Measurements from ENCODE around the gene SPAAR.
A peak's percentile ranks its signal among the peaks of the same experiment; 100 is the strongest.
"Not testable (repeated sequence)": the region's sequence is repeated elsewhere in the genome, so short reads cannot be mapped to it uniquely, and the experiment has no call there.

Gene SPAAR

DNA sequence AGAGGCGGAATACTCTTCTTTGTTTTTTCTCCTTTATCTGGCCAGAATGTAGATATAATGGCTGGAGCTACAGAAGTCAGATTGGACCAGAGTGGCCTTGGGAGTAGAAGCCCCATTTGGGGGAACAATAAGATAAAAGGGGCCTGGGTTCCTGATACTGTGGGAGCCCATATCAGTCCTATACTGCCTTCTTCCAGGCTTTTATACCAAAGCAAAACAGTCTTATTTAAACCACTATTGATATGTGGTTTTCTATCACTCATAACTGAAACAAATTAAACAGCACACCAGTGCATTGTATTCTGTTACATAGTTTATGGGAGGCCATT is 14.3 kb downstream of the SPAAR start:
- DNase-seq (ENCODE audit: low spot score), result no peak

DNA sequence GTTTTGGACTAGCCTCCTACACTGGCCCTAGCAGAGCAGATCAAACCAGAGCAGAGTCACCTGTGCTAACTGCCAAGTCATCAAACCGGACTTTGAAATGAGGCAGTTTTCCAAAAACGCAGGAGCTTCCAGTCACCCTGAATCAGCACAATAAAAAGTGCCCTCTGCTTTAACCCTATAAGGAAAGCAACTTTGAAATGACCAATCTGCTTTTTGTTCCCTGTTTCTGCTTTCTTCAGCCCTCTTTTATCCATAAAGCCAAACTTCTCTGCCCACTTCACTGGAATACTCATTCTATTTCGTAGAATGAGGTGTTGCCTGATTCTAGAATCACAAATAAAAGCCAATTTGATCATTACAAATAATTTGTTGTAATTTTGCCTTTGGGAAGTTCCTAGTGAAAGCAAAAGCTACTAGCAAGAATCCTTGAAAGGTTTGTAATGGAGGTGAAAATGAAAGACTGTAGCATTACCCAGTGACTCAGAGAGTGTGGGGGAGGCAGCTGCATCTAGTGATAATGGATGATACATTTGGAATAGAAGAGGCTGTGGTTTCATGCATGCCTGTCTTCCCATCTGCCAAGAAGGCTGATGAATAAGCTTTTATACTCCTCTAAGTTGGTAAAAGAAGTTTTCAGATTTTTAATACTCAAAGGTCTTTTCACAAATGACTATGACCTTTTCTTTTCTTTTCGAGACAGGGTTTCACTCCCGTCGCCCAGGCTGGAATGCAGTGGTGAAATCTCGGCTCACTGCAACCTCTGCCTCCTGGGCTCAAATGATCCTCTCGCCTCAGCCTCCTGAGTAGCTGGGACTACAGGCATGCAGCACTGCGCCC is 14.9 kb downstream of the SPAAR start:
- no peak for DNase-seq (ENCODE audit: low spot score)

DNA sequence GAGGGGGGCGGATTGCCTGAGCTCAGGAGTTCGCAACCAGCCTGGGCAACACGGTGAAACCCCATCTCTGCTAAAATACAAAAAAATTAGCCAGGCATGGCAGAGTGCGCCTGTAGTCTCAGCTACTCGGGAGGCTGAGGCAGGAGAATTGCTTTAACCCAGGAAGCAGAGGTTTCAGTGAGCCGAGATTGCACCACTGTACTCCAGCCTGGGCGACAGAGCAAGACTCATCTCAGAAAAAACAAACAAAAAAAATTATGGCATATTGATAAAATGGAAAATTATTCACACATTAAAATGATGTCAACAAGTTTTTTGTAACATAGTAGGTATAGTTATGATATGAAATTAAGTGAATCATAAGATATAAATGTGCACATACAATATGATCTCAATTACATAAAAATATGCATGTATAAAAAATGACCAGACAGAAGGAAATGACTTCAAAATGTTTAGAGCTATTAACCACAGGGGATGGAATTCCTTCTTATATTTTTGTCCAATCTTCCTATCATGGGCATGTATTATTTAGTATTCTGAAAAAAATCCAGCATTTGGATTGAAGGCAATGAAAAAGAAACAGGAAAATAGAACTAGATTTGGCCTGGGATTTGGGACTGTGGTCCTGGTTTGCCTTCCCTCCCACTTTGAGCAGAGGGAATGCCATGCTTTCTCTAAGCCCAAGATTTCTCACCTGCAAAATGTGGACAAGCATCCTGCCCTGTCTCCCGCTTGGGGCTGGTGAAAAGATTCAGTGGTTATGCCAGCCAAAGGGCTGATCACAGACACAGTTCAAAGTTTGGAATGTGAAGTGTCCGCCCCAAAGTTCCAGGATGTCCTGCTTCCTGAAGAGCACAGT is 19.5 kb downstream of the SPAAR start:
- no peak for DNase-seq (ENCODE audit: low spot score)

DNA sequence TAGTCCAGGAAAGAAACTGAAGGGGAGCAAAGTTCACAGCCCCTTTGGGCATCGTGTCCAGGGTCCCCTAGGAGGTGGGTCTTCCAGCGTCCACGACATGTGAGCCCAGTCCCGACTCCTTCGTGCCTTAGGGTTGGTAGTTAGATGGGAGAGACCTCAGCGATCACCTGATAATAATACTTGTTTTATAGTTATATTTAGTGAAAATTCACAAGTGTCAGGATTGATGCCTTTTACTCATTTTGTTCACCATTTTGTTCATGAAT is 20.1 kb downstream of the SPAAR start:
- no peak for DNase-seq (ENCODE audit: low spot score)

DNA sequence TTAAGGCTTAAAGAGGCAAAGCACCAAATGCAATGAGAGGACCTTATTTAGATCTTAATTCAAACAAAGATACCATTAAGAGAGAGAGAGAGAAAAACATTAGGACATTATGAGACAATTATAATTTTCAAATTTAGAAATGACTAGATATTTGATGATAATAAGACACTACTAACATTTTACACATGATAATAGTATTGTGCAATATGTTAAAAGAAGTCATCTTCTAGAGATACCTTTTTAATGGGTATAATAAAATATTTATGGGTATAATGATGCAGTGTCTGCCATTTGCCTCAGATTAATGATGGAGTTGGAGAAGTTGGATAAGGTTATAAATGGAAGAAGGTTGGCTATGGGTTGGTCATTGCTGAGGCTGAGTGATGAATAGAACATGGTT is 21.2 kb downstream of the SPAAR start:
- no peak for DNase-seq (ENCODE audit: low spot score)

DNA sequence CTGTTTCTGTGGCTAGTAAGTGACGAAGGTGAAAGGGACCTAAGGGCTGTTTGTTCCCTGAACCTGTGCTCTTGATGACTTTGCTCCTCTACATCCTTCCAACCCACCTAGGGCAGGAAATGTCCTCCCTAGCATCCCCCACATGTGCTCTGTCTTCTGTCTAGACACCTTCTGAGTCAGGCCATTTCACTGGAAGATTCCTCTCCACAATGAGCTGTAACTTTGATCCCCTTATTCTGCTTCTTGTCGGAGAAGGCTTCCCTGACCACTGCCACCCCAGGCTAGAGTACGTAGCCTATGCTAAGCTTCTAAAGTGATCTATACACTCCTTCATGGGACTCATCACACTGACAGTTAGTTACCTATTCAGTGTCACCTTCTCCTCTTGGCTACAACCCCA is 21.7 kb downstream of the SPAAR start:
- DNase-seq (ENCODE audit: low spot score), result no peak

DNA sequence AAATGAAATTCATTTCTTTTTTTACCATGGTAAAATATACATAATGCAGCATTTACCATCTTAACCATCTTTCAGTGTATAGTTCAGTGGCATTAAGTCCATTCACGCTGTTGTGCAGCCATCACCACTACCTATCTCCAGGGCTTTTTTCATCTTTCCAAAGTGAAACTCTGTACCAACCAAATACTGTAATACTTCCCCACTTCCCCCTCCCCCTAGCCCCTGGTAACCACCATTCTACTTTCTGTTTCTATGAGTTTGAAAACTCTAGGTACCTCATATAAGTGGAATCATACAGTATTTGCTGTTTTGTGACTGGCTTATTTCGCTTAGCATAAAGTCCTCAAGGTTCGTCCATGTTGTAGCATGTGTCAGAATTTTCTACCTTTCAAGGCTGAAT is 23.4 kb downstream of the SPAAR start:
- no peak for DNase-seq (ENCODE audit: low spot score)

DNA sequence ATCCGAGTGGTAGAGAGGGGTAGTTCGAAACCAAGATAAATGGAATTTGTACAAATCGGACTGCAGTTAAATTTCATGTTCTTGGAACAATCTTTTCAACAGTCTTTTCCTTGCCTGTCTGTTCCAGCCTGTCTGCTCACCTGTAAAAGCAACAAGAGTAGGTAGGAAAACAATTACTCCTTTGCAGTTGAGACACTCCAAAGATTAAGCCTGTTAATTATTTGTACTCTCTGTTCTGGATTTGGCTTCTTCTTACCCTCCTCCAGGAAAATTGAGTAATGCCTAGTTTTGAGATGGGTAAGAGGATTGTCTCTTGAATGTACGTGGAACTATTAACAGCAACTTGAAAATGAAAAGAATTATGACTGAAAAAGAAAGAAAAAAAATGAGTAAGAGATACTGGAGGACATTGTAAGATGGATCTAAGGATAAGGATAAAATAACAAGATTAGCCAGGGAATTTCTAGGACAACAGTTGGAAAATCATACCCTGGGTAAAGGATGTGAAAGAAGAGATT is 24.3 kb downstream of the SPAAR start:
- DNase-seq (ENCODE audit: low spot score), result no peak

DNA sequence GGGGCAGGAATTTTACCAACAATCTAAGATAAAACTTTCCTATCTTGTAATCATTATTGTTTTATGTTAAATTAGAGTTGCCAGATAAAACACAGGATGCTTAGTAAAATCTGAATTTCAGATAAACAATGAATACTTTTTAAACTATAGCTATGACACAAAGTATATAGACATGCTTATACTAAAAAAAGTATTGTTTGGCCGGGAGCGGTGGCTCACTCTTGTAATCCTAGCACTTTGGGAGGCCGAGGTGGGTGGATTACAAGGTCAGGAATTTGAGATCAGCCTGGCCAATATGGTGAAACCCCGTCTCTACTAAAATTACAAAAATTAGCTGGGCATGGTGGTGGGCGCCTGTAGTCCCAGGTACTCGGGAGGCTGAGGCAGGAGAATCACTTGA is 24.8 kb downstream of the SPAAR start:
- DNase-seq (ENCODE audit: low spot score), result not testable (repeated sequence)

DNA sequence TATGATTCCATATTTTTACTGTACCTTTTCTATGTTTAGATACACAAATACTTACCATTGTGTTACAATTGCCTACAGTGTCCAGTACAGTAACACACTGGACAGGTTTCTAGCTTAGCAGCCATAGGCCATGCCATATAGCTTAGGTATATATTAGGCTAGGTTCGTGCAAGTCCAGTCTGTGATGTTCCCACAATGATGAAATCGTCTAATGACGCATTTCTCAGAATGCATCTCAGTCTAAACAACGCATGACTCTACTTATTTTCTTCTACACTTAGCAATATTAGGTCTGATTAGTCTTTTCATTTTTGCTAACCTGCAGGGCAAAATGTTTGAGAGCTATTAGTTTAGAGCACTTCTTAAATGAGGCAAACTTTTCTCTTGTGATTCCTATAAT is 26.0 kb downstream of the SPAAR start:
- DNase-seq (ENCODE audit: low spot score), result no peak

DNA sequence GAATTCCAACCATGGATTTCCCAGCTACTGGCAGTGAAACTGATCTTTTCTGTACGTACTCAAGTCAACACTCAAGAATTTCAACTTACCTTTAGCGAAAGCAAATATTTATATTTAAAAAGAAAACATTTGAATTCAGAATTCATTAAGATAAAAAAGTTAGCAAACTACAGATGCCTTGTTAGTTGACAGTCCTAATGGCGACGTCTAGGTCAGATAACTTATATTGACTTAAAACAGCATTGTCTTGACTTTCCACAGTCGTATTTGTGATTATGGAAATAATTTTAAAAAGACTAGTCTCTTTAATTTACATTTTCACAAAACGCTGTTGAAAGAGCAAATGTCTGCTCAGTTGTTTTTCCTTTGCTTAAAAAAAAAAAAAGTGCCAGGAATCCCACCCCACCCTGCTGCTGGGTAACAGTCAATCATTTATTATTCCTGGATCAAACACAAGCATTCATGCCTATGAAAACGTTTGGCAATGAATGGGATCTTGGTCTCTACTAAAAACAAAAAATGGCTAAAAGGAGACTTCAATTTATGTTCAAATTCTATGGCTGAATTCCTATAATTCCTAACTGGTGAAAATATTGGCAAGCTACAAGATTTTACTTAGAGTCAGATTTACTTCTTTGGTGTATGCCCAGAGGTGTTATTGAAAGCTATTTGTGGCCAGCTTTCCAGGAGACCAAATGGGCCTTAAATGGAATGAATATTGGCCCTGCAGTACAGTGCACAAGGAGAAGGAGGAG is 26.6 kb downstream of the SPAAR start:
- no peak for DNase-seq (ENCODE audit: low spot score)

DNA sequence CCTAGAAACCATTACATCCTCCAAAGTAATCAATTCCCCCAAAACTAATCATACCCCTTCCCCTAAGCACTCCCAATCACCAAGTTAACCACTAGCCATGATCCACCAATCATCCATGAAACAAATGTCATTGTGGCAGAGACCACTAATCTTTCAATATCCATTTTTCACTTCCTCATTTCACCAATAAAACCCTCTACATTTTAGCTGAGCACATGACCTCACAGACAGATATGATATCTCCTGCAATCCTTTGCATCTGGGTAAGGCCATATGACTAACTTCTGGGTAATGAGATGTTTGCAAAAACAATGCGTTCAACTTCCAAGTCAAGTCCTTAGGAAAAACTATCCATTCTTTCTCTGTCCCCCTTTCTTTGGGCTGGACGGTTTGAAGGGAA is 27.9 kb downstream of the SPAAR start:
- no peak for DNase-seq (ENCODE audit: low spot score)

DNA sequence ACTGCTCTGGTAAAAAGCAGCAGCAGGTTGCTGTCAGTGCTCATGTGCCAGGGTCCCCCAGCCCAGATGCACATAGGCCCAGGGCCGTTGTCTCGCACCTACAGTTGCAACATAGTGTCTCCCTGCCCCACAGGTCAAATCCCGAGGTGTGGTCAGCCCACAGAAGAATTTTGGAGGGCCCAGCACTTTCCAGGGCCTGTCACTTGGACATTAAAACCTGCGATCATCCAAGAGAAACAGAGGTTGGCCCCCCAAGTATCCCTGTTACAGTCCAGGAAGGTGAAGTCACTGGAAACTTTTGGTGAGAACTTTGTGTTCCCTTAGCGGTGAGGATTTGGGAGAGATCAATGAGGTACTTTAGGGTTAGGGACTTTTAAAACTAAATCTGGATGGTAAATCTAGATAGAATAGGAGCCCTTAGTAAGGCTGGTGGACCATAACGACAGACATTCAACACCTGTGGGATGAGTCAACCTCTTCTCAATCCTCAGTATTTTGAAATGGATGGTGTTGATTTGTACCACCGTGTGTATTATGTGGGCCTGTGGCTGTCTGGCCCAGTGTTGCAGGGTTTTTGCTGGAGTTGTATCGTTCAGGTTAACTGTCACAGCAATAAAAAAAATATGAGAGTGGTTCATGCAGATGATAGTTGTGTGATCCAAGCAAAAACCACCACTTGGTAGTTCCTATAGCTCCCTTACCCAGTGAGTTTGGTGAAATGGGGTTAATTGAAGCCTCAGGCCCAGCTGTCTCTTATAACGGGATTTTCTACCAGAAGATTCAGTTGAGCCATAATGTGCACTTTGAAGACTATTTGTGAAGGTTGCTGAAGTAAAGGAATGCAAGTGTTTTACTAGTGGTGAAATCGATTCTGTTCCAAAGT is 29.4 kb downstream of the SPAAR start:
- DNase-seq (ENCODE audit: low spot score), result no peak

DNA sequence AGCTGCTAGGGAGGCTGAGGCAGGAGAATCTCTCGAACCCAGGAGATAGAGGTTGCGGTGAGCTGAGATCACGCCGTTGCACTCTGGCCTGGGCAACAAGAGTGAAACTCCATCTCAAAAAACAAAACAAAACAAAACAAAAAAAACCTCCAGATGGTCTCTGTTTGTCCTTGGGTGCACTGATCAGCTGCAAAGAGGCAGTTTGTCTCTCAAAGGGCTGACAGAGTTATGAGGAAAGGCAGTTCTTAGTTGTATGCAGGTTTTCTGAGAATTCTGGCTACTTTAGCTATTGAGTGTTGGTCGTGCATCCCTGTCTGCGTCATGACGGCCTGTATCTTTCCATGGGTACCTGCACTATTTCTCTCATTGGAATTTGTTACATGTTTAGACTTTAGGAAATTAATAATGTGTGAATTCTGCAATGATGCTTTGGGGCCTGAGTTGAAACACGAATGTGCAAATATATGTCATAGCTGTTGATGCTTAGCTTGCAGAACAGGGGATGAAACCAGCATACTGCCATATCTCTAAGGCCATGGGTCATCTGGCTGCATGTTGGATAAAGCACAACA is 30.5 kb downstream of the SPAAR start:
- no peak for DNase-seq (ENCODE audit: low spot score)

DNA sequence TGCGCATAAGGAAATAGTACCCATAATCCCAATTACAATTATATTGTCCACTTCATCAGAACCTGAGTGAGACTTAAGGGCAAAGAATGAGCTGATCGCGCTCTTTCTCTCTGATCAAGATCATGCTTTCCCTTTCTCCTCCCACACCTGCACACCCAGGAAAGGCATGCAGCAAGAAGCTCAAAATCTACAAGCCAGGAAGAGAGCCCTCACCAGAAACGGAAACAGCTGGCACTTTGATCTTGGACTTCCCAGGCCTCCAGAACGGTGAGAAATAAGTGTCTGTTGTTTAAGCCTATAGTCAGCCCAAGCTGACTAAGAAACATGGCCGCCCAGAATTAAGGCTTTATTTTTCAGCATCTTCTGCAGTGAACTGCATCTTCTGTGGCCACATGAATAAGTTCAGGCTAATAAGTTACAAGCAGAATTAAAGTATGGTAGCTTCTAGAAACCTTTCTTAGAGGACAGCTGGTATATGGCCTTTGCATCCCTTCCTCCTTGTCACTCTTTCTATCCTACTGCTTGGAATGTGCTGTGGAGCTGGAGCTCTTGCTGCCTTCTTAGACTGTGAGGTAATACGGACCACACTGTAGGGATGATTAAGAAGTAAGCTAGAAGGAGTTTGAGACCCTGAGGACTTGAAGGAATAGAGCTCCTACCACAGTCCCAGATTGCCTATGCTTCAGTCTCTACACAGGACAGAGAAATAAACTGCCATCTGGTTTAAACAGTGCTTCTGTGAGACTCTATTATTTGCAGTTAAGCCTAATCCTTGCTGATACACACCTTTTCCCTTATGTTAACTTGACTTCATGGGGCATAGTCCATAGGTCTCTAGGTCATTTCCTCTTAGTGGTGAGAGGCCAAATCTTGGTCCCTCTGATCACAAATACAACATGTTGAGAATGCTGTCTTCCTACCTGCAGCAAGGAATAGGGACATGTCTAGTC is 31.4 kb downstream of the SPAAR start:
- no peak for DNase-seq (ENCODE audit: low spot score)

DNA sequence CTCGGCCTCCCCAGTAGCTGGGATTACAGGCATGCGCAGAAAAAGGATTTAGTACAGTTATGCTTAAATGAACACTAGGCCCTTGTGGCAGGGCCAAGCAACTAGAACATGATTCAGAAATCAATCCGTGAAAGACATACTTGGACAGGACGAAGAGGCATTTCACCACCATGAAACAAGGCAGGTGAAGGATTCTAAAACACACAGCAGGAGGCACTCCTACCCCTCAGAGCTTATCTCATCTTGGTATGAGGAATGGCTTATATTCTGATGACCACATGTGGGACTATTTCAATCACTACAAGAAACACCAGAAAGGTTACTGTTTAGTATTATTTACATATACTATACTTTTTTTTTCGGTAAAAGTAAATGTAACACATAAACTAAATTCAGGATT is 33.0 kb downstream of the SPAAR start:
- DNase-seq (ENCODE audit: low spot score), result no peak

DNA sequence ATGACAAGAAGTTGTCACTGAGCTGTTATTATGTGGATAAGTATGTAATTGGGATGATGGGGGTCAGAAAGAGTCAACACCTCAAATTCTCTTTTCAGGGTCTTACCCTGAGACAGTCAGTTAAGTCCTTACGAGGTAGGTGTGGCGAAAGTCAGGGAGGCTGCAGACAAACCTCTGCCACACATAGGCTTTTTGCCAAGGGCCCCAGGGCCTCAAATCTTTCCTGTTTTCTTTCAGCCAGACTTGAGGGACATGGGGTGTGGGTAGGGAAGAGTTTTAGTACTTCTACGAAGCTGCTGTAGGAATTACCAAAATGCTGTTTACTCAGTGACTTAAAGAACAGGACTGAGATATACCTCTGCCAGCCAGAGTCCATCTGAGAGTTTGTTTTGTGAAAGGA is 34.9 kb downstream of the SPAAR start:
- DNase-seq (ENCODE audit: low spot score), result no peak

DNA sequence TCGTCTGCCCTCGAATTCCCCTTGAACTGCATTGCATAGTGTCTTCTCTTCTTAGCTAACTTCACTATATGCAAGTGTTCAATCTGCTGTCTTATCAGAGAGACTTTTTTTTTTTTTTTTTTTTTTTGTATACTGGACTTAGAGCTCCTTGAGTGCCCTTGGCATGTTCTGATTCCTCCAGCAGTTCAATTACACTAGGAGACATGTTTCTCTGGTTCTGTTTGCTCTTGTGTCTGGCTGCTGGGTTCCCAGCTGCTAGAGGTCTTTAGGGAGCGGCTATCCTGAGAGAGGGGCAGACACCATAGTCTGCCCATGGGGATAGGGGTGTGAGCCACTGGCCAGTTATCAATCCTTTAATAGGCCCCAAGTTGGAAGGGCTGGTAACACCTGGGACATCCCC is 35.6 kb downstream of the SPAAR start:
- no peak for DNase-seq (ENCODE audit: low spot score)

DNA sequence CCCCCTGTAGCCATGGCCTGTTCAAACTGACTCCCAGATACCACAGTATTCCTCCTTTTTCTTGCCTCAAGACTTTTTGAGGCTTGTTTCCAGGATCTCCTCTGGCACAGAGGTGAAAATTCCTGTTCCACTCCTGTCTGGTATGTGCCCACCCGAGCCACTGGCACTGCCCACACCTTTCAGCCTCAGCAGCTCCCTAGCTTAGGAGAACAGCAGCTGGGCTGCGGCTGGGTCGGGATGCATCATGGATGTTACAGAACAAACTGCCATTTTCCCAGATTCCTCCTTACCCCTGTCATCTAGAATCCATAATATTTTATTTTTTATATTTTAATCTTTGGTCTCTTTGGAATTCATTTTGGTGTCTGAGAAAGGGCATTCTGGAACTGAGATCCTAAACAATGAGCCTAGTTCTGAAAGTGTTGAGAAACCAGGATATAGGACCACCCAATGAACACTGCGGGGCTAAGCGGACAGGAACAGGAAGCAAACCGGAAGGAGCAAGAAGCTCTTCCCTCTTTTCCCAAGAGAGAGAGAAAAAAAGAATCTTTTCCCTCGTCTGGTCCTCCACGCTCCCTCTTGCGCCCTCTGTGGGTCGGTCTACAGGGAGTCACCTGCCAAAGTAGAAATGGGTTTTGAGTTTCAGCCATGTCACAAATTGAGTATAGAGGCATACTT is 36.2 kb downstream of the SPAAR start:
- peak; percentile 48 for DNase-seq (ENCODE audit: low spot score)

DNA sequence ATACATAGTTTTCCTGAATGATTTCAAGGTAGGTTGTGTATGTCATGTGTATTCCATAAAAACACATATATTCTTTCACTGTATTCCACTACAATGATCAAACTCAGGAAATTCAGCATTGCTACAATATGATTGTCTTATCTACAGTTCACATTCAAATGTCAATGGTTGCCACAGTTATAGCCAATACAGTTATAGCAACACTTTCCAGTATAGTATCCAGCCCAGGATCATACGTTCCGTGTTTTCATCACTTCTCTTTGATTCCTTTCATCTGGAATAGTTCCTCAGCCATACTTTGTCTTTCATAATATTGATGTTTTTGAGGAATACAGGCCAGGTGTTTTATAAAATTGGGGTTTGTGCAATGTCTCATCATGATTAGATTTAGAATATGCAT is 39.2 kb downstream of the SPAAR start:
- DNase-seq (ENCODE audit: low spot score), result no peak

All from HuH-7.5 (cell line).